Panc1 (cell line): ENCODE data around the gene PRM3. TPM values are rescaled to one million over a fixed set of nuclear protein-coding genes. Genes with fewer than 3 reads are reported as not detected.

Experiments
- ATAC-seq: fragments of 200-7000 bp; cut with Tn5 transposase; 2 replicates; pipeline ENCODE4 v1.9.1; 2020; ENCODE audit warnings: mild to moderate bottlenecking, moderate library complexity
- BruUV-seq: library from RNA; stranded (reverse); fragments of 400-500 nt; replicated peaks from 2 replicates; lab custom pipeline; 2021; lab: Mats Ljungman, UMichigan
- CTCF ChIA-PET: fragments of 300-600 bp; sonication (Branson Sonifier 250); formaldehyde crosslinking; loops from one replicate; lab custom pipeline; 2022; ENCODE audit warnings: antibody characterized with exemption; lab: Charles Lee
- POLR2A ChIA-PET: fragments of 300-600 bp; sonication (Branson Sonifier 250); formaldehyde crosslinking; loops from one replicate; lab custom pipeline; 2022; ENCODE audit warnings: antibody characterized with exemption; lab: Charles Lee
- DNase-seq: peaks from one replicate; pipeline ENCODE4 v3.0.0-alpha.2; 2010; ENCODE audit warnings: low read depth, low spot score
- H3K27ac ChIP-seq: 2 replicates; pipeline ENCODE4 v1.5.1; 2011; ENCODE audit warnings: mild to moderate bottlenecking, low read length, inconsistent platforms
- H3K27me3 ChIP-seq: fragments of 200-500 bp; sonication (Bioruptor generic); 2 replicates; pipeline ENCODE4 v1.6.0; 2014; ENCODE audit warnings: low read length, inconsistent platforms; ENCODE audit not compliant: control insufficient read depth, insufficient read depth
- H3K36me3 ChIP-seq: fragments of 200-500 bp; sonication (Bioruptor generic); 2 replicates; pipeline ENCODE4 v1.5.1; 2014; ENCODE audit warnings: inconsistent platforms, mild to moderate bottlenecking, low read length, moderate library complexity; ENCODE audit not compliant: control insufficient read depth, insufficient read depth
- H3K4me1 ChIP-seq: 2 replicates; pipeline ENCODE4 v1.5.1; 2011; ENCODE audit warnings: inconsistent platforms, mild to moderate bottlenecking, low read length, moderate library complexity; ENCODE audit not compliant: control insufficient read depth, insufficient read depth
- H3K4me3 ChIP-seq, 2 experiments: 2 replicates each; pipeline ENCODE4 v1.5.1; 2011 to 2012; ENCODE audit warnings: low read depth in 2 of 2, low read length in 2 of 2, mild to moderate bottlenecking in 2 of 2, inconsistent platforms in 1 of 2, moderate library complexity in 1 of 2
- H3K9me3 ChIP-seq: fragments of 200-500 bp; sonication (Bioruptor generic); 2 replicates; pipeline ENCODE4 v1.5.1; 2014; ENCODE audit warnings: low read depth, mild to moderate bottlenecking, inconsistent platforms, low read length, moderate library complexity; ENCODE audit not compliant: control insufficient read depth, insufficient read depth
- CTCF ChIP-seq: fragments of 450-650 bp; IDR thresholded peaks from 2 replicates; pipeline ENCODE4 v1.5.1; 2017; ENCODE audit warnings: mild to moderate bottlenecking
- POLR2AphosphoS5 ChIP-seq: IDR thresholded peaks from 2 replicates; pipeline ENCODE4 v1.6.1; 2012; ENCODE audit warnings: mild to moderate bottlenecking, low read depth, low read length, moderate library complexity
- REST ChIP-seq, 2 experiments: IDR thresholded peaks; 2 replicates each; pipeline ENCODE4 v1.6.1; 2011 to 2012; ENCODE audit warnings: low read depth in 2 of 2, control low read depth in 1 of 2, low read length in 1 of 2, mild to moderate bottlenecking in 1 of 2, moderate library complexity in 1 of 2; ENCODE audit not compliant: insufficient read depth in 1 of 2
- SIN3A ChIP-seq: IDR thresholded peaks from 2 replicates; pipeline ENCODE4 v1.6.1; 2012; ENCODE audit warnings: low read depth, mild to moderate bottlenecking, low read length, moderate library complexity, borderline replicate concordance; ENCODE audit not compliant: insufficient read depth
- TCF7L2 ChIP-seq: IDR thresholded peaks from 2 replicates; pipeline ENCODE4 v1.6.1; 2011; ENCODE audit warnings: mild to moderate bottlenecking, low read depth, low read length, inconsistent platforms
- in situ Hi-C: cut with HindIII; loops from 2 replicates; pipeline ENCODE4 v1.10.0; 2016; ENCODE audit warnings: low sequenced_read_pairs, low pct_unique_long_range_greater_than_20kb
- intact Hi-C: fragments of 100-400 bp; cut with micrococcal nuclease; formaldehyde crosslinking; loops from one replicate; pipeline ENCODE4 v1.10.0; 2022; ENCODE audit not compliant: unreplicated experiment
- total RNA-seq: library from RNA; stranded (reverse); gene quantifications from one replicate; pipeline ENCODE4 v1.2.1, GENCODE V29; 2021; ENCODE audit not compliant: unreplicated experiment

PRM3 gene
- total RNA-seq, 1 experiment from 2014 or later = not detected

GRCh38 chr16:11229906-11230305 lies 43.5 kb downstream of the PRM3 start:
- ATAC-seq = no peak
- H3K4me3 ChIP-seq = no peak overlapping the region
- BruUV-seq = no TSS peak
- H3K9me3 ChIP-seq = no peaks in the 10 kb centered on the region
- no peak for DNase-seq
- POLR2A ChIA-PET = no interaction called here
- no peaks in the 10 kb centered on the region for H3K27me3 ChIP-seq
- H3K36me3 ChIP-seq = no peaks in the 10 kb centered on the region
- CTCF ChIA-PET = no interaction called here
- TF ChIP-seq POLR2AphosphoS5 (no peak), CTCF (no peak), SIN3A (no peak), REST (IDR thresholded peaks at IDR 0.05; ENCODE audit: insufficient read depth in 1 of 2, low read depth in 2 of 2, low read length in 1 of 2) (no peak), TCF7L2 (no peak)
- no peak overlapping the region for H3K27ac ChIP-seq
- intact Hi-C loops (no loop called here), in situ Hi-C loops (no loop called here)
- H3K4me1 ChIP-seq = no peaks in the 10 kb centered on the region

GRCh38 chr16:11229432-11229831 lies 44.0 kb downstream of the PRM3 start:
- Histone ChIP-seq H3K4me3 (no peak overlapping the region), H3K27me3 (no peaks in the 10 kb centered on the region), H3K4me1 (no peaks in the 10 kb centered on the region), H3K9me3 (no peaks in the 10 kb centered on the region), H3K36me3 (no peaks in the 10 kb centered on the region), H3K27ac (no peak overlapping the region)
- BruUV-seq = no TSS peak
- ATAC-seq (no peak), DNase-seq (no peak)
- CTCF ChIA-PET = no interaction called here
- POLR2A ChIA-PET = no interaction called here
- in situ Hi-C loops (no loop called here), intact Hi-C loops (no loop called here)
- TF ChIP-seq CTCF (no peak), TCF7L2 (no peak), POLR2AphosphoS5 (no peak), SIN3A (no peak), REST (IDR thresholded peaks at IDR 0.05; ENCODE audit: insufficient read depth in 1 of 2, low read depth in 2 of 2, low read length in 1 of 2) (no peak)
